HFFc6 (cell line): ENCODE data around the gene RAB11FIP2. TPM values are rescaled to one million over a fixed set of nuclear protein-coding genes. Genes with fewer than 3 reads are reported as not detected.
A peak's percentile ranks its signal among the peaks of the same experiment; 100 is the strongest.

ENCODE experiments used
- DNase-seq: peaks from one replicate; pipeline ENCODE4 v3.0.0-alpha.2; 2018
- H3K27ac Mint-ChIP-seq: 2 replicates; pipeline ENCODE4 v1.8.0; 2020; ENCODE audit warnings: mild to moderate bottlenecking, mixed read lengths
- H3K27me3 Mint-ChIP-seq: 2 replicates; pipeline ENCODE4 v1.8.0; 2021; ENCODE audit warnings: mild to moderate bottlenecking, moderate library complexity, mixed read lengths; ENCODE audit not compliant: insufficient read depth
- H3K36me3 Mint-ChIP-seq: 2 replicates; pipeline ENCODE4 v1.8.0; 2021; ENCODE audit warnings: low read depth, mixed read lengths
- H3K4me1 Mint-ChIP-seq: 2 replicates; pipeline ENCODE4 v1.8.0; 2020; ENCODE audit warnings: low read depth, mixed read lengths
- H3K4me3 Mint-ChIP-seq: 2 replicates; pipeline ENCODE4 v1.8.0; 2020; ENCODE audit warnings: mild to moderate bottlenecking, moderate library complexity, mixed read lengths
- H3K9me3 Mint-ChIP-seq: 2 replicates; pipeline ENCODE4 v1.8.0; 2020; ENCODE audit warnings: mild to moderate bottlenecking, mixed read lengths
- total RNA-seq, 6 experiments: library from RNA; stranded (reverse); fragmentation: NEBNext Ultra II Directional; extraction: Animal tissue kit (Norgen Biotek cat#: 25700); gene quantifications; 2 replicates in 1 of 6; 3 replicates in 5 of 6; pipeline ENCODE4 v1.2.3, GENCODE V29; 2021
- TF ChIP-seq, protein P1 (sequence below): fragments of 200-600 bp; sonication (generic); IDR thresholded peaks from 2 replicates; pipeline ENCODE4 v1.5.0; 2021; ENCODE audit warnings: antibody characterized with exemption, mild to moderate bottlenecking

The RAB11FIP2 gene
- total RNA-seq, 6 experiments from 2014 or later: 13.3 to 16.4 (median 16.2) TPM

DNA sequence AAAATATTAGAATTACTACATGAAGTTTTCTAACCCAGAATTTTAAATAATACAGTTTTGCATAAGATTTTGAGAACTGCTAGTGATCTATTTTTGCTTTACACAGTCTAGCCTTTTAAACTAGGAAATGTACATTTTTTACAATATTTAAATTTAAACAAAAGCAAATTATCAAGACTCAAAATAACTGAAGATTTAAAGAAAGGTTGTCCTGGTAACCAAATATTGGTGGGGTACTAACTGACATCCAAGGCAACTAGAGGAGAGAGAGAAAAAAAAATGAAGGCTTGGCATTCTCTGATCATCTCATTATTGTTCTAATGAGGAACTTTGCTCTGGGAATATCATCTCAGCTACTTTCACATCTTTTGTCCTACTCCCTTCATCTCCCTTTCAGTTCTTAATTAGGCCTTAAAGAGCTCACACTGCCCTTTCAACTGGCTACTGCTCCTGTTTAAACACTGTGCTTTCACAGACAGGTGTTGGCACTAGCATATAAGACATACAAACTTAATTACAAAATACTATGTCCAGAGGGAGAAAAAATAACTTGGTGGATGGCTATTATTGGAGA, 33.7 kb downstream of the RAB11FIP2 start:
- no peaks in the 10 kb centered on the region for H3K27me3 Mint-ChIP-seq
- peaks cover 5% of the 10 kb centered on the region; the same call in 1 of the 2 replicates for H3K36me3 Mint-ChIP-seq
- H3K4me3 Mint-ChIP-seq: no peak overlapping the region
- H3K9me3 Mint-ChIP-seq: no peaks in the 10 kb centered on the region
- H3K27ac Mint-ChIP-seq: no peak overlapping the region
- no peaks in the 10 kb centered on the region for H3K4me1 Mint-ChIP-seq
- DNase-seq: no peak
- TF ChIP-seq, protein P1, sequence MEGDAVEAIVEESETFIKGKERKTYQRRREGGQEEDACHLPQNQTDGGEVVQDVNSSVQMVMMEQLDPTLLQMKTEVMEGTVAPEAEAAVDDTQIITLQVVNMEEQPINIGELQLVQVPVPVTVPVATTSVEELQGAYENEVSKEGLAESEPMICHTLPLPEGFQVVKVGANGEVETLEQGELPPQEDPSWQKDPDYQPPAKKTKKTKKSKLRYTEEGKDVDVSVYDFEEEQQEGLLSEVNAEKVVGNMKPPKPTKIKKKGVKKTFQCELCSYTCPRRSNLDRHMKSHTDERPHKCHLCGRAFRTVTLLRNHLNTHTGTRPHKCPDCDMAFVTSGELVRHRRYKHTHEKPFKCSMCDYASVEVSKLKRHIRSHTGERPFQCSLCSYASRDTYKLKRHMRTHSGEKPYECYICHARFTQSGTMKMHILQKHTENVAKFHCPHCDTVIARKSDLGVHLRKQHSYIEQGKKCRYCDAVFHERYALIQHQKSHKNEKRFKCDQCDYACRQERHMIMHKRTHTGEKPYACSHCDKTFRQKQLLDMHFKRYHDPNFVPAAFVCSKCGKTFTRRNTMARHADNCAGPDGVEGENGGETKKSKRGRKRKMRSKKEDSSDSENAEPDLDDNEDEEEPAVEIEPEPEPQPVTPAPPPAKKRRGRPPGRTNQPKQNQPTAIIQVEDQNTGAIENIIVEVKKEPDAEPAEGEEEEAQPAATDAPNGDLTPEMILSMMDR: no peak

DNA sequence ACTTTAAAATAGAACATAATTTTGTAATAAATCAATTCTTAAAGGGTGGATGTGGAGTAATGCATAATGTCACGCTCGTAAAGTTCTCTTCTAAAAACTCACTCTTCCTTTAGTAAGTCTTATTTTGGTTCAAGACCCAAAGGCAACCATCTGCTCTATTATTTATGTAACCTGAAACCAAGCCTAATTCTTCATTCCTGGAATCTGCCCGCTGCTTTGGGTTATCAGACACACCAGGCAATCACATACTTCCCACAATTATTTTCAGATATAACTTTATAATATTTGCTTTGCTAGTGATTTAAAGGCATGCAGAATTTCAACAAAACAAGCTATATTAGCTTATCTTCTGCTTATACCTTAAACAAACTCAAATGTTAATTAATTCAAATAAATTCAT, 39.0 kb downstream of the RAB11FIP2 start:
- TF ChIP-seq, protein P1: no peak
- Mint-ChIP-seq H3K27me3 (no peaks in the 10 kb centered on the region), H3K4me3 (no peak overlapping the region), H3K36me3 (peaks cover 10% of the 10 kb centered on the region), H3K4me1 (no peaks in the 10 kb centered on the region; the same call in 1 of the 2 replicates), H3K9me3 (no peaks in the 10 kb centered on the region), H3K27ac (no peak overlapping the region)
- DNase-seq: no peak

DNA sequence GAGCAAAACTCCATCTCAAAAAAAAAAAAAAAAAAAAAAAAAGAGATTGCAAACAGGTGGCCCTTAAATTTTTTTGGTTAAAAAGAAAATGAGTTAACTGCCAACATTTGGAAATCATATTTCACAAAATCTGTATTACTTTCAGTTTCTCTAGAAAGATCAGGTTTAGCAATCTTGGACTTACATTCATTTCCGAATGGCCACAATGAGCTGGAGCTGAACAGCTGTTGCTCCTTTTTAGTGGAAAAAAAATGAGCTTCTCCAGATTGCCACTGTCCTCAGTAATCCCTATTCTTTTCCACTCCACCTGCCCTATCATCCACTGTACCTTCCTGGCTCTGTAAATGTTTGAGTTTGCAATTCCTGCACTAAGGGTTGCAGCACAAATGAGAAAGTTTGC, 43.6 kb downstream of the RAB11FIP2 start:
- peaks cover 4% of the 10 kb centered on the region for H3K4me1 Mint-ChIP-seq
- H3K4me3 Mint-ChIP-seq: no peak overlapping the region
- DNase-seq: no peak
- H3K36me3 Mint-ChIP-seq: peaks cover 10% of the 10 kb centered on the region; the same call in 1 of the 2 replicates
- H3K27me3 Mint-ChIP-seq: no peaks in the 10 kb centered on the region
- H3K27ac Mint-ChIP-seq: no peak overlapping the region
- TF ChIP-seq, protein P1: no peak
- H3K9me3 Mint-ChIP-seq: no peaks in the 10 kb centered on the region

DNA sequence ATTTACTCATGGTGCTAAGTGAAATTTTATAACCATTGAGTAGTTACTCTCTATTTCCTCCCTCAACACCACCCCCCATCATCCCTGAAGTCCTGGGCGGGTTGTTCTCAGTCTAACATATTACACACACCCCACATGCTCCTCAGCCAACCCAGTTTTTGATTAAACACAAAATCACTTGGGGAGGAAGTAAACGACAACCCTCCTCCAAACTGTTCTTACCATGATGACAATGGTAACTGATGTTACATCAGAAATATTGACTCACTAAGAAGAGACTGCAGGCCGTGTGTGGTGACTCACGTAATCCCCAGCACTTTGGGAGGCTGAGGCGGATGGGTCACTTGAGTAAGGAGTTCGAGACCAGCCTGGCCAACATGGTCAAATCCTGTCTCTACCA, 44.2 kb downstream of the RAB11FIP2 start:
- DNase-seq: no peak
- peak overlapping the region; percentile 53; the same call in 1 of the 2 replicates for H3K27ac Mint-ChIP-seq
- H3K4me1 Mint-ChIP-seq: peaks cover 9% of the 10 kb centered on the region
- TF ChIP-seq, protein P1: no peak
- H3K4me3 Mint-ChIP-seq: no peak overlapping the region
- peaks cover 10% of the 10 kb centered on the region; the same call in 1 of the 2 replicates for H3K36me3 Mint-ChIP-seq
- H3K9me3 Mint-ChIP-seq: no peaks in the 10 kb centered on the region
- H3K27me3 Mint-ChIP-seq: no peaks in the 10 kb centered on the region

DNA sequence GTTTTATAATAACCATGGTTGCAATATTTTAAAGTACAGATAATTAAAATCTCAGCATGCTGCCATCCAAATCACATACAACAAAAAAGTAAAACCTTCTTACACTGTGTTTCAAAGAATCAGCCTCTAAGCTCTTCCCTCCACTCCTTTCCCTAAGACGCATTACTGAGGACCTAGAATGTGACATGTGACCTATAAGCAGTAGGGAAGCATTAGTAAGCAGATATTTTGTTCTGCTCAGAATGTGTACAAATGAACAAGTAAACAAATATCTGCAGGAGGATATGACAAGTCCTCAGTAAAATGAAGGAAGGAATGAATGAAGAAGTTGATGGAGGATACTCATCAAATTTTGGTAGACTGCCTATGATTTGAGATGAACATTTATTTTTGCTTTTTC, 49.1 kb downstream of the RAB11FIP2 start:
- no peaks in the 10 kb centered on the region for H3K9me3 Mint-ChIP-seq
- TF ChIP-seq, protein P1: no peak
- H3K36me3 Mint-ChIP-seq: 0 out of 2 replicates have a peak, but pooled peaks cover 5% of the 10 kb centered on the region
- peaks cover 9% of the 10 kb centered on the region; the same call in 1 of the 2 replicates for H3K4me1 Mint-ChIP-seq
- no peak for DNase-seq
- no peak overlapping the region for H3K27ac Mint-ChIP-seq
- no peak overlapping the region for H3K4me3 Mint-ChIP-seq
- H3K27me3 Mint-ChIP-seq: no peaks in the 10 kb centered on the region
